ACC112 (cell line): ENCODE results near the gene LYPD4.

ENCODE experiments used
- H2AFZ ChIP-seq: fragments of 200-600 bp; sonication (generic); one replicate; pipeline ENCODE4 v1.6.0; 2017; ENCODE audit warnings: antibody characterized with exemption, low read length; ENCODE audit not compliant: unreplicated experiment
- H3K27ac ChIP-seq: fragments of 200-600 bp; sonication (generic); 2 replicates; pipeline ENCODE4 v1.5.1; 2014; ENCODE audit warnings: low read depth, mild to moderate bottlenecking, antibody characterized with exemption, low read length, moderate library complexity
- H3K27me3 ChIP-seq: fragments of 200-600 bp; sonication (generic); 2 replicates; pipeline ENCODE4 v1.6.1; 2014; ENCODE audit warnings: mild to moderate bottlenecking, antibody characterized with exemption, low read length, moderate library complexity, mixed read lengths; ENCODE audit not compliant: insufficient read depth
- H3K36me3 ChIP-seq: fragments of 200-600 bp; sonication (generic); 2 replicates; pipeline ENCODE4 v1.6.1; 2016; ENCODE audit warnings: mild to moderate bottlenecking, antibody characterized with exemption, low read length, moderate library complexity, mixed read lengths; ENCODE audit not compliant: insufficient read depth
- H3K4me1 ChIP-seq: fragments of 200-600 bp; sonication (generic); one replicate; pipeline ENCODE4 v1.6.1; 2016; ENCODE audit warnings: low read length, mixed read lengths; ENCODE audit not compliant: insufficient read depth, unreplicated experiment, control insufficient read depth
- H3K4me3 ChIP-seq: fragments of 200-600 bp; sonication (generic); 2 replicates; pipeline ENCODE4 v1.5.1; 2014; ENCODE audit warnings: mild to moderate bottlenecking, low read depth, low read length
- H3K79me2 ChIP-seq: fragments of 200-600 bp; sonication (generic); one replicate; pipeline ENCODE4 v1.6.0; 2016; ENCODE audit warnings: low read length; ENCODE audit not compliant: control insufficient read depth, unreplicated experiment, insufficient read depth

LYPD4 gene

GRCh38 chr19:41848666-41849065, 4.2 kb upstream of the LYPD4 start:
- Histone ChIP-seq H3K4me1 (no peaks in the 10 kb centered on the region), H3K79me2 (no peaks in the 10 kb centered on the region), H3K36me3 (no peaks in the 10 kb centered on the region), H3K4me3 (no peak overlapping the region), H2AFZ (no peak overlapping the region), H3K27me3 (peaks cover 30% of the 10 kb centered on the region), H3K27ac (no peak overlapping the region)

- Histone ChIP-seq H3K36me3 (no peaks in the 10 kb centered on the region), H3K4me3 (no peak overlapping the region), H3K79me2 (no peaks in the 10 kb centered on the region), H2AFZ (no peak overlapping the region), H3K4me1 (no peaks in the 10 kb centered on the region), H3K27ac (no peak overlapping the region), H3K27me3 (peaks cover 19% of the 10 kb centered on the region)
Measured at GRCh38 chr19:41847351-41848105, 3.0 kb upstream of the LYPD4 start.

- Histone ChIP-seq H3K4me1 (no peaks in the 10 kb centered on the region), H3K4me3 (no peak overlapping the region), H3K36me3 (no peaks in the 10 kb centered on the region), H3K27me3 (peaks cover 11% of the 10 kb centered on the region), H2AFZ (no peak overlapping the region), H3K27ac (no peak overlapping the region), H3K79me2 (no peaks in the 10 kb centered on the region)
Measured at GRCh38 chr19:41845051-41845590, 638 bp upstream of the LYPD4 start.

DNA sequence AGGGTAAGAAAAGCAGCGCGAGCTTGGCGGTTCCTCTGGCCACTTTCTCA, 343 bp upstream of the LYPD4 start, which contains the start of gene DMRTC2:
Gene DMRTC2, plus strand, starts transcription at position 42 of the 50 bp plus-strand sequence. CDS start 2,387 bp downstream, outside the sequence.
- Histone ChIP-seq H2AFZ (no peak within 1 kb of the TSS), H3K27ac (no peak within 1 kb of the TSS), H3K4me1 (no peaks in the 10 kb centered on the region), H3K36me3 (no peaks in the 10 kb centered on the region), H3K79me2 (no peaks in the 10 kb centered on the region), H3K27me3 (peaks cover 11% of the 10 kb centered on the region), H3K4me3 (no peak within 1 kb of the TSS)

GRCh38 chr19:41843371-41843770, 1.1 kb downstream of the LYPD4 start:
- Histone ChIP-seq H2AFZ (no peak overlapping the region), H3K36me3 (no peaks in the 10 kb centered on the region), H3K79me2 (no peaks in the 10 kb centered on the region), H3K4me1 (no peaks in the 10 kb centered on the region), H3K4me3 (no peak overlapping the region), H3K27me3 (peaks cover 20% of the 10 kb centered on the region), H3K27ac (no peak overlapping the region)

DNA sequence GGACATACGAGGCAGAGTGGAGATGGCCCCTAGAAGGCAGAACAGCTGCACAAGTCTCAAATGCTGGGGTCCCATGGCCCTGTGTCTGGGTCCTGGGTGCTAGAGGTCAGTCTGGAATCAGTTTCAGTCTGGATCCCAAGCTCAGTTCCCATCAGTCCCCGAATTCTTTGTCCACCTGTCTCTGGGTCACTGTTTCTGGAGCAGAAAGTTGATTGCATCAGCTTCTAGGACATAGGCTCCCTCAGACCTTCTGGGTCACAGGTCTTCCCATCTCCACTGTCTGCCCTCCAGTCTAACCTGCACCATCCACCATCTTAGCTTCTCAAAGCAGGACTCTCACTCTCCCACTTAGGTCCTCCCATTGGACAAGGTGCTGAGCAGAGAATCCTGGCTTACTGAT, 5.3 kb downstream of the LYPD4 start:
- Histone ChIP-seq H2AFZ (no peak overlapping the region), H3K27ac (no peak overlapping the region)

GRCh38 chr19:41837981-41838708, 6.3 kb downstream of the LYPD4 start:
- no peaks in the 10 kb centered on the region for H3K36me3 ChIP-seq
- no peak overlapping the region for H3K4me3 ChIP-seq
- H2AFZ ChIP-seq = no peak overlapping the region
- H3K27ac ChIP-seq = no peak overlapping the region
- H3K79me2 ChIP-seq = no peaks in the 10 kb centered on the region
- peaks cover 50% of the 10 kb centered on the region for H3K27me3 ChIP-seq
- H3K4me1 ChIP-seq = no peaks in the 10 kb centered on the region

More for the DNA sequence above, 5.3 kb downstream of the LYPD4 start:
- no peaks in the 10 kb centered on the region for H3K79me2 ChIP-seq
- H3K27me3 ChIP-seq = peaks cover 48% of the 10 kb centered on the region
- no peak overlapping the region for H3K4me3 ChIP-seq
- H3K36me3 ChIP-seq = no peaks in the 10 kb centered on the region
- H3K4me1 ChIP-seq = no peaks in the 10 kb centered on the region

DNA sequence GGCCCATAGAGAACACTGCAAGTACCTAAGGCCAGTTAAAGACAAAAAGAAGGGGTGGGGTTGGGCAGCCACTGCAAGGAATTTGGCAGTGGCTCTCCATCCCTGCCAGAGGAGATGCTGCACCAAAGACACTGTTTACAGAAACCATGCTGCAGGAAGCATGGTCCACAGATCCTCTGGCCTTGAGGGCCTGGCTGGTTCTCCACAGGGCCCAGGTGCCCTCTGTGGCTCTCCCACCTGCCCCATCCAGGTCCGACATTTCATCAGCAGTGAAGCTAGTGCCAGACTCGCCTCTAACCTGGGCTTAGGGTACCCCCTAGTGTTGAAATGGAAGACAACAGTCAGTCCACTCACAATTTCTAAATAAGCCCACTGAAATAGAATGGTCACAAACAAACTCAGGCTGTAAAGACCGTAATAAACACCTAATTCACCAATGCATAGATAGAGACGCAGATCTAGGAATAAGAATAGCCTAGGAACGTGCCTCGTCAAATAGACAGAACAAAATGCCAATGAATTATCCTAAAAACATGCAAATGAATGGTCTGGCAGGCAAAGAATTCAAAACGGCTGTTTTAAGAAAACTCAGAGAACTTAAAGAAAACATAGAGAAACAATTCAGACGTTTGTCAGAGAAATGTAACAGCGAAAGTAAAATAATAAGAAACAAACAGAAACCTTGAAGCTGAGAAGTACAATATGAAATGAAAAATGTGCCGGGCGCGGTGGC, 23.3 kb downstream of the LYPD4 start:
- Histone ChIP-seq H3K27me3 (peaks cover 36% of the 10 kb centered on the region), H3K4me1 (no peaks in the 10 kb centered on the region), H2AFZ (no peak overlapping the region), H3K27ac (no peak overlapping the region), H3K79me2 (no peaks in the 10 kb centered on the region), H3K4me3 (no peak overlapping the region), H3K36me3 (no peaks in the 10 kb centered on the region)

- Histone ChIP-seq H3K27me3 (peaks cover 21% of the 10 kb centered on the region; the same call in 1 of the 2 replicates), H3K79me2 (no peaks in the 10 kb centered on the region), H3K36me3 (no peaks in the 10 kb centered on the region)
Measured at GRCh38 chr19:41816761-41817160, 27.7 kb downstream of the LYPD4 start.

DNA sequence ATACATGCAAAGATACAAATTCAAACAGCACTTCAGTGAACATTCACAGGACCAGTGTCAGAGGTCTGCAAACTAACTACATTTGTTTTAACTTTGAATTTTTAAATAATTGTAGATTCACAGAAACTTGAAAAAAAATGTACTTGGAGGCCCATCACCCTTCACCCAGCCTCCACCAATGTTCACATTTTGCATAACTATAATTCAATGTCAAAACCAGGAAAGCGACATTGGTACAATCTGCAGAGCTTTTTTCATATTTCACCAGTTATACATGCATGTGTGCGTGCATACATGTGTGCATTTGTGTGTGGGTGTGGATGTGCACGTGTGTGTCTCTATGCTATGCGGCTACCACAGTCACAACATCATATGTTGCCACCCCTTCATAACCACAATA, 29.2 kb downstream of the LYPD4 start:
- H3K4me3 ChIP-seq = no peak overlapping the region
- H3K36me3 ChIP-seq = no peaks in the 10 kb centered on the region
- H3K79me2 ChIP-seq = no peaks in the 10 kb centered on the region
- peaks cover 10% of the 10 kb centered on the region; the same call in 1 of the 2 replicates for H3K27me3 ChIP-seq
- H3K4me1 ChIP-seq = no peaks in the 10 kb centered on the region
- no peak overlapping the region for H2AFZ ChIP-seq
- no peak overlapping the region for H3K27ac ChIP-seq

More at GRCh38 chr19:41816761-41817160, 27.7 kb downstream of the LYPD4 start:
- Histone ChIP-seq H3K4me1 (no peaks in the 10 kb centered on the region), H2AFZ (no peak overlapping the region), H3K27ac (no peak overlapping the region), H3K4me3 (no peak overlapping the region)
